Brain microvascular endothelial cell (primary cell): ENCODE measurements around the gene FUT7.

Source experiments
- DNase-seq: peaks from one replicate; pipeline ENCODE4 v3.0.0-alpha.2; 2020
- H3K27ac ChIP-seq: fragments of 250-450 bp; sonication (Bioruptor Pico); 2 replicates; pipeline ENCODE4 v1.5.1; 2020; ENCODE audit warnings: mild to moderate bottlenecking, moderate library complexity
- H3K27me3 ChIP-seq: fragments of 250-450 bp; sonication (Bioruptor Pico); replicated peaks from 2 replicates; pipeline ENCODE4 v1.5.1; 2020; ENCODE audit warnings: mild to moderate bottlenecking
- H3K36me3 ChIP-seq: fragments of 250-450 bp; sonication (Bioruptor Pico); replicated peaks from 2 replicates; pipeline ENCODE4 v1.5.1; 2020; ENCODE audit warnings: mild to moderate bottlenecking
- H3K4me3 ChIP-seq: 2 replicates; pipeline ENCODE4 v1.5.1; 2011; ENCODE audit warnings: low read depth, mild to moderate bottlenecking, control low read depth, low read length, moderate library complexity
- in situ Hi-C: cut with HindIII; loops from 2 replicates; pipeline ENCODE4 v1.10.0; 2017; ENCODE audit warnings: low sequenced_read_pairs, low pct_ligation_motif_present
- TF ChIP-seq, protein P1 (sequence below): IDR thresholded peaks from 2 replicates; pipeline ENCODE4 v1.5.1; 2011; ENCODE audit warnings: low read depth, mild to moderate bottlenecking, moderate library complexity, low read length, control low read depth, inconsistent platforms; ENCODE audit errors: missing control alignments

The FUT7 gene

DNA sequence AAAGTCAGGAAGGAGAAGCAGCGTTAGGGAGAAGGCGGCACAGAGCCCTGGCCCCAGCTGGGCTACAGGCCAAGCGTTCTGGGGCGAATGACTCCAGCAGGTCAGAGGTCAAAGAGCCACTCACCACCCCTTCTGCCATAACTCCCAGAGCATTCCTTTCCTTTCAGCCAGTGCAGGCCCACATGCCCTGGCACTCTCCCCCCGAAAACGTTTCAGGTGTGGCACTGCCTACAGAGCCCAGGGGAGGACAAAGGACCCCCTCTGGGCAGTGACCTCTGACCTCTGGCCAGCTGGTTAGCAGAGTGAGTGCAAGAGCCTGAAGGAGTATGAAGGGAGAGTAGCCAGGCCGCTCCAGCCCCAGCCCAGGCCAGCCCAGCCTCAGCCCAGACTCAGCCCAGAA, 8.7 kb downstream of the FUT7 start:
- no peak overlapping the region for H3K27ac ChIP-seq
- in situ Hi-C loops: no loop called here
- H3K27me3 ChIP-seq: no peaks in the 10 kb centered on the region
- no peak overlapping the region for H3K4me3 ChIP-seq
- H3K36me3 ChIP-seq: peaks cover 2% of the 10 kb centered on the region
- DNase-seq: no peak
- TF ChIP-seq, protein P1, sequence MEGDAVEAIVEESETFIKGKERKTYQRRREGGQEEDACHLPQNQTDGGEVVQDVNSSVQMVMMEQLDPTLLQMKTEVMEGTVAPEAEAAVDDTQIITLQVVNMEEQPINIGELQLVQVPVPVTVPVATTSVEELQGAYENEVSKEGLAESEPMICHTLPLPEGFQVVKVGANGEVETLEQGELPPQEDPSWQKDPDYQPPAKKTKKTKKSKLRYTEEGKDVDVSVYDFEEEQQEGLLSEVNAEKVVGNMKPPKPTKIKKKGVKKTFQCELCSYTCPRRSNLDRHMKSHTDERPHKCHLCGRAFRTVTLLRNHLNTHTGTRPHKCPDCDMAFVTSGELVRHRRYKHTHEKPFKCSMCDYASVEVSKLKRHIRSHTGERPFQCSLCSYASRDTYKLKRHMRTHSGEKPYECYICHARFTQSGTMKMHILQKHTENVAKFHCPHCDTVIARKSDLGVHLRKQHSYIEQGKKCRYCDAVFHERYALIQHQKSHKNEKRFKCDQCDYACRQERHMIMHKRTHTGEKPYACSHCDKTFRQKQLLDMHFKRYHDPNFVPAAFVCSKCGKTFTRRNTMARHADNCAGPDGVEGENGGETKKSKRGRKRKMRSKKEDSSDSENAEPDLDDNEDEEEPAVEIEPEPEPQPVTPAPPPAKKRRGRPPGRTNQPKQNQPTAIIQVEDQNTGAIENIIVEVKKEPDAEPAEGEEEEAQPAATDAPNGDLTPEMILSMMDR: no peak

DNA sequence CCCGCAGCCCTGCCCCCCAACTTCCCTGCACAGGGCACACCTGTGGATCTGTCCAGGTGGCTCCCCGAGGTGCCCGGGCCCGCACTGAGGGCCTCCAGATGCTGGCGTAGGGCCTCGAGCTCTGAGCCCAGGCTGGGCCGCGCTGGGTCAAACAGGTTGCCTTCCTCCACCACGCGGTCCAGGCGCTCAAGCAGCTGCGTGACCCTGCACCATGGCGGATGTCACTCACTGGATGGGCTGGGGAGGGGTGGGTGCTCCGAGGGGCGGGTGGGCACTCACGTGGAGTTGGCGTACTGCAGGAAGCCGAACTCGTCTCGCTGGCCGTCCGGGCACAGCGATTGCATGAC, 9.3 kb downstream of the FUT7 start:
- Histone ChIP-seq H3K36me3 (peaks cover 2% of the 10 kb centered on the region), H3K27ac (no peak overlapping the region), H3K4me3 (no peak overlapping the region), H3K27me3 (no peaks in the 10 kb centered on the region)
- in situ Hi-C loops: no loop called here
- no peak for DNase-seq
- TF ChIP-seq, protein P1: no peak

- Histone ChIP-seq H3K36me3 (peaks cover 7% of the 10 kb centered on the region), H3K27ac (no peak overlapping the region)
- in situ Hi-C loops: no loop called here
Measured at GRCh38 chr9:137021979-137022661, 9.8 kb downstream of the FUT7 start.

DNA sequence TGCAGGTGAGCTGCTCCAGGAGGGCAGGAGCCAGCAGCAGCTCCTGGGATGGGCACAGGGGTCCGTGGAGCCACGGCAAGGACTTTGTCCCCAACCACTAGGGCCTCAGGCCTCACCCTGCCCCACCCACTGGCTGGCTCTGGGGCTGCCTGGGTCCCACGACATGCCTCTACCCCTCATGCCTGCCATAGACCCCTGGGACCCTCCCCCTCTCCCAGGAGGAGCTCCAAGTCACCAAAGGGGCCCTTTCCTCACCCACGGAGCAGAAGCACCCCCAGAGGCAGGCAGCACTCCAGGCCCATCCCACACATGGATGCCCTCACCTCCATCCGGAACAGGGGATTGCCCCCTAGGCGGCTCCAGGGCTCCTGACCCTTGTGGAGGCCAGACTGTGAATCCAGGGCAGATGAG, 10.3 kb downstream of the FUT7 start:
- in situ Hi-C loops: no loop called here
- H3K27ac ChIP-seq: no peak overlapping the region
- H3K27me3 ChIP-seq: no peaks in the 10 kb centered on the region
- peaks cover 10% of the 10 kb centered on the region for H3K36me3 ChIP-seq
- TF ChIP-seq, protein P1: no peak
- no peak overlapping the region for H3K4me3 ChIP-seq
- no peak for DNase-seq

More at GRCh38 chr9:137021979-137022661, 9.8 kb downstream of the FUT7 start:
- no peak overlapping the region for H3K4me3 ChIP-seq
- no peaks in the 10 kb centered on the region for H3K27me3 ChIP-seq
- DNase-seq: peak; percentile 47
- TF ChIP-seq, protein P1: no peak

DNA sequence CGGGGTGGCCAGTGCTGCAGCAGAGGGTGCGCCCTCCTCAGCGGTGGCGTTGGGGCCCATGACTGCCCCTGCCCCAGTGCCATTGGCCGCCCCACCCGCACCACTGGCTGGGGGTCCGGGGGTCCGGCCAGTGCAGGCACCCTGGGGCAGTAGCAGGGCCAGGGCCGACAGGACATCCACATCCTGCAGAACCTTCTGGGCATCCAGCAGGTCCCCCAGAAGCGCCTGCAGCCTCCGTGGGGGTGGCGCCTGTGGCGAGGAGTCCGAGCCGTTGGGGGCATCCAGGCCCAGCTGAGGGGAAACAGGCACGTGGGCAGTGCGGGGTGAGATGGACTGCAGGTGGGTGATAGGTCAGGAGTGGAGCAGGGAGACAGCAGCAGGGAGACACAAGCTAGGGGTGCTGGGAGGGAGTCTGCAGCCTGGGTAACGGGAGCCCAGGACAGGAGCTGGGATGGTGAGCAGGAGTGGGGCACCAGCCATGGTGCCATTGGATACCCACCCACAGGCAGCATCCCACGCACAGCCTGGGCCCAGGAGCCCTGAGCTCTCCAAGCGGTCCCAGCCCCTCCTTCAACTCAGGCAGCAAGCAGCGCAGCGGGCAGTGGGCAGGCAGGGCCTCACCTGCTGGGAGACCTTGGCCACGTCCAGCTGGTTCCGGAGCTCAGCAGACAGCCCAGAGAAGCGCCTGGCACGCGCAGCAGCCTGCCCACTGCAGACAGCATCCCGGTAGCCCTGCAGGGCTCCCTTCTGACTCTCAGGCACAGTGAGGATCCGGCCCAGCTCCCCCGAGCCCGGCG, 10.9 kb downstream of the FUT7 start:
- no peak overlapping the region for H3K4me3 ChIP-seq
- in situ Hi-C loops: no loop called here
- no peaks in the 10 kb centered on the region for H3K27me3 ChIP-seq
- no peak for DNase-seq
- TF ChIP-seq, protein P1: no peak
- no peak overlapping the region for H3K27ac ChIP-seq
- H3K36me3 ChIP-seq: peaks cover 14% of the 10 kb centered on the region
